Mucosa of descending colon (tissue), 3 donors: ENCODE results near the gene BPI. TPM values are rescaled to one million over a fixed set of nuclear protein-coding genes. Genes with fewer than 3 reads are reported as not detected.

Experiments
- ATAC-seq: fragments of 200-7000 bp; cut with Tn5 transposase; one replicate; pipeline ENCODE4 v1.9.1; 2020; ENCODE audit warnings: mild to moderate bottlenecking, moderate library complexity
- DNase-seq, 3 donors: peaks; one replicate each; pipeline ENCODE4 v3.0.0-alpha.2; 2020
- H3K36me3 ChIP-seq: fragments of 200-600 bp; one replicate; pipeline ENCODE4 v1.8.0; 2021; ENCODE audit warnings: low read depth, mild to moderate bottlenecking
- H3K4me1 ChIP-seq: fragments of 200-600 bp; one replicate; pipeline ENCODE4 v1.8.0; 2021; ENCODE audit warnings: low read depth, mild to moderate bottlenecking
- H3K4me3 ChIP-seq: fragments of 200-600 bp; one replicate; pipeline ENCODE4 v1.8.0; 2021; ENCODE audit warnings: mild to moderate bottlenecking
- H3K9me3 ChIP-seq: fragments of 200-600 bp; one replicate; pipeline ENCODE4 v1.8.0; 2021; ENCODE audit warnings: mild to moderate bottlenecking
- CTCF ChIP-seq: fragments of 200-600 bp; IDR thresholded peaks from one replicate; pipeline ENCODE4 v1.8.0; 2022; ENCODE audit warnings: antibody characterized with exemption, mild to moderate bottlenecking
- intact Hi-C, 2 donors: fragments of 100-400 bp; cut with DNase I in 1 of 2; cut with micrococcal nuclease in 1 of 2; formaldehyde crosslinking; loops; one replicate each; pipeline versions ENCODE4 v1.11.0 to v1.11.1; 2022; cut with DNase I, micrococcal nuclease
- total RNA-seq, 3 donors: library from RNA; stranded (reverse); fragmentation: NEBNext Ultra II Directional in 2 of 3; extraction: Animal tissue kit (Norgen Biotek cat#: 25700) in 2 of 3; gene quantifications; one replicate each; pipeline versions ENCODE4 v1.2.1 to v1.2.4, GENCODE V29; 2021 to 2023
- donor health status: DM: no; HTN: no; CAD: no; lungs with moderate emphysema.
- donor health status: DM: no; HTN: no; CAD: no.
- donor health status: DM: no; HTN: yes; CAD: no.

Gene BPI
- total RNA-seq, 3 donors from 2014 or later, result 0.19 TPM; not detected in 2

DNA sequence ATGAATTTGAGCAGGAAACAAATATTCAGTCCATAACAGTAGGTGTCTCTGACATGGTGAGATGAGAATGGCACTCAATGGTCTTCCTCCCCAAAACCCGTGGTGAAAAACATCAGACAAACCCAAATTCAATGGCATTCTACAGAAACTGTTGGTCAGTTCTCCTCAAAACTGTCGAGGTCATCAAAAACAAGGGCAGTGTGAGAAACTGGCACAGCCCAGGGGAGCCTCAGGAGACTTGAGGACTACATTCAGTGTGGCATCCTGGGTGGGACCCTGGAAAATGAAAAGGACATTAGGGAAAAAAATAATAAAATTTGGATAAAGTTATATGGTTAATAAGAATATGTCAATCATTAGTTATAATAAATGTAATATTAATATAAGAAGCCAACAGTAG lies 82.9 kb downstream of the BPI start:
- no peaks in the 10 kb centered on the region for H3K36me3 ChIP-seq
- H3K4me1 ChIP-seq, result no peaks in the 10 kb centered on the region

More for the DNA sequence above, 82.9 kb downstream of the BPI start:
- intact Hi-C loops, result no loop called here
- no peak for DNase-seq
- Histone ChIP-seq H3K9me3 (no peaks in the 10 kb centered on the region), H3K4me3 (no peak overlapping the region)
- TF ChIP-seq CTCF, result no peak
- ATAC-seq, result no peak

Other genes starting within 250 kb of the BPI start
- gene TGM2, start 138.9 kb upstream of the BPI start, total RNA-seq, result 10 to 100 TPM; 14.9 to 62.2 (median 33.3) TPM
- gene KIAA1755, start 43.4 kb upstream of the BPI start, total RNA-seq, result 10 to 100 TPM in 1 of 3 donors, 1 to 10 TPM in 2; 1.2 to 22.4 (median 3.4) TPM
- gene LBP, start 42.3 kb downstream of the BPI start, total RNA-seq, result under 1 TPM in 2 of 3 donors, not detected in 1; 0.14 to 0.34 TPM
- 10 to 100 TPM; 25.9 to 28.7 (median 26.3) TPM for gene SNHG17, start 131.2 kb downstream of the BPI start, total RNA-seq
- 10 to 100 TPM; 37.7 to 44.1 (median 43.0) TPM for gene RALGAPB, start 168.7 kb downstream of the BPI start, total RNA-seq